ENCODE results near the gene LAMC2. TPM values are rescaled to one million over a fixed set of nuclear protein-coding genes. Genes with fewer than 3 reads are reported as not detected.

LAMC2 gene
- total RNA-seq = 4.7 and 6.6 TPM in 2 replicates

GRCh38 chr1:183185941-183186490 lies at the start of gene LAMC2:
LAMC2 (plus strand) TSS chr1:183186264; CDS start chr1:183186353, 89 bp downstream.

Other genes with a start within 250 kb of the LAMC2 start
- gene SHCBP1L, start 233.1 kb upstream of the LAMC2 start, total RNA-seq = not detected in 2 replicates
- 598 and 810 TPM in 2 replicates for gene LAMC1, start 162.8 kb upstream of the LAMC2 start, total RNA-seq
- gene NMNAT2, start 232.1 kb downstream of the LAMC2 start, total RNA-seq = 4.4 and 7.0 TPM in 2 replicates

All from subcutaneous preadipocyte (primary cell).